ENCODE results near the gene FKBP15.

DNA sequence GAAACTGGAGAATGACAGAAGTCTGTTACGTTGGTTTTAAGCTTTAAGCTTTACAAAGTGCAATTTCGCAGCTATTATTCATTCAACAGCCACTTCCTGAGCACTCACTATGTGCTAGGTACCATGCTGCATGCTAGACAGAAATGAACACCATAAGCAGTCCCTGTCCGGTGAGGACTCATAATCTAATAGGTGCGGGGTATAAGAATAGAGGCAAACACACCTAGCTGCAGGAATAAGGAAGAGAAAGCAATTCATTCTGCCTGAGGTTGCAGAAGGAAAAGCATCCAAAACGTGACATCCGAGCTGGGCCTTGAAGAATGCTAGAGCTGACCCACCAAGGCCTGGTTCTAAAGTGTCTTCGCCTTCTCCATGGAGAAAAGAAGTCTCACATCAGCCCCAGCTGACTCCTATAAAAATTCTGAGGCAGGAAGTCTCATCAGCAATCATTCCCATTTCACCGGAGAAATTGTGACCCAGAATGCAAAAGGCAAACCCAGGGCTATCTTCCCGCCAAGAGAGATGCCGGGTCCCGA, 542 bp downstream of the FKBP15 start:
- no peak for TF ChIP-seq EP300 (IDR thresholded peaks at IDR 0.05)
- TF ChIP-seq, protein P1, sequence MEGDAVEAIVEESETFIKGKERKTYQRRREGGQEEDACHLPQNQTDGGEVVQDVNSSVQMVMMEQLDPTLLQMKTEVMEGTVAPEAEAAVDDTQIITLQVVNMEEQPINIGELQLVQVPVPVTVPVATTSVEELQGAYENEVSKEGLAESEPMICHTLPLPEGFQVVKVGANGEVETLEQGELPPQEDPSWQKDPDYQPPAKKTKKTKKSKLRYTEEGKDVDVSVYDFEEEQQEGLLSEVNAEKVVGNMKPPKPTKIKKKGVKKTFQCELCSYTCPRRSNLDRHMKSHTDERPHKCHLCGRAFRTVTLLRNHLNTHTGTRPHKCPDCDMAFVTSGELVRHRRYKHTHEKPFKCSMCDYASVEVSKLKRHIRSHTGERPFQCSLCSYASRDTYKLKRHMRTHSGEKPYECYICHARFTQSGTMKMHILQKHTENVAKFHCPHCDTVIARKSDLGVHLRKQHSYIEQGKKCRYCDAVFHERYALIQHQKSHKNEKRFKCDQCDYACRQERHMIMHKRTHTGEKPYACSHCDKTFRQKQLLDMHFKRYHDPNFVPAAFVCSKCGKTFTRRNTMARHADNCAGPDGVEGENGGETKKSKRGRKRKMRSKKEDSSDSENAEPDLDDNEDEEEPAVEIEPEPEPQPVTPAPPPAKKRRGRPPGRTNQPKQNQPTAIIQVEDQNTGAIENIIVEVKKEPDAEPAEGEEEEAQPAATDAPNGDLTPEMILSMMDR (IDR thresholded peaks at IDR 0.05), result no peak
